ENCODE measurements around the gene DAPK1.

GRCh38 chr9:87615136-87615535 is 117.5 kb downstream of the DAPK1 start:
- TF ChIP-seq CTCF (IDR thresholded peaks at IDR 0.05; ENCODE audit: low read length) (no peak), EZH2 (optimal IDR thresholded peaks at IDR 0.05; ENCODE audit: low read depth, low read length) (no peak), EZH2phosphoT487 (IDR thresholded peaks at IDR 0.05; ENCODE audit: low read length) (no peak)
